Stimulated activated CD4-positive, alpha-beta T cell treated with anti-CD3 and anti-CD28 coated beads, Interleukin-2, amount 100 ng/mL, for 4 hours (primary cell): ENCODE results near the gene CAV1.

Source experiments
- DNase-seq: peaks from one replicate; pipeline ENCODE4 v3.0.0-alpha.2; 2020; ENCODE audit warnings: low read depth

CAV1 gene

GRCh38 chr7:116505278-116505677 lies 19.6 kb upstream of the CAV1 start:
- no peak for DNase-seq

DNA sequence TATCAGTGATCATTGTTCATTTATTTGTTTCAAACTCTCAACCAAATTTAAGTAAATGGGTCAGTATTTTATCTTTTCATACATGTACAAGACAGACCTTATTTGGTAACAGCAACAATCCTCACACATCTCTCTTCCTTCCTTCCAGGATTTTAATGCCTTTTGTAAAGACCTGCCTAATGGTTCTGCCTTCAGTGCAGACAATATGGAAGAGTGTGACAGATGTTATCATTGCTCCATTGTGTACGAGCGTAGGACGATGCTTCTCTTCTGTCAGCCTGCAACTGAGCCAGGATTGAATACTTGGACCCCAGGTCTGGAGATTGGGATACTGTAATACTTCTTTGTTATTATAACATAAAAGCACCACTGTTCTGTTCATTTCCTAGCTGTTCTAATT lies 19.0 kb upstream of the CAV1 start:
- DNase-seq: no peak

DNA sequence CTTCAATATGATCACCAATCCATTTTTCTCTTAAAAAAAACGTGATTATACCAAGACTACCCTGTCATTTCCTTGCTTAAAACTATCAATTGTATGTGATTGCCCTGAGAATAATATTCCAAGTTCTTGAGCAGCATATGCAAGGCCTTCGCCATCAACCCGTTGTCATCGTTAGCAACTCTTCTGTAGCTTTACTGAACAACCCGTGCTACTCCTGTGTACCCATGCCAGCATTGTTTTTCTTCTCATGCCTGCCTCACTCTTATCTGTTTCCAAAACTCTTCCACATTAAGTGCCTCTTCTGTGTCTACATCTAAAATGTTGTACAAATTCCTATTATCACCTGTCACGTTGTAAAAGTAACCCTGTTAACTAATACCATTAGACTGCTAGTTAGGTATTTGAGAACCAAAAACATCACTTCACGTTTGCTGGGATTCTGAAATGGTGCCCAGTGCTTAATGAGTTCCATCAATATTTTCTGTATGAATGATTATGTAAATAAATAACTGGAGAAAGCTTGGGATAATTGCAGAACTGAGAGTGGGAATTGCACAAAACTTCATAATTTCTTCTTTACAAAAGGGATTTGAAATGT lies 14.8 kb upstream of the CAV1 start:
- no peak for DNase-seq

DNA sequence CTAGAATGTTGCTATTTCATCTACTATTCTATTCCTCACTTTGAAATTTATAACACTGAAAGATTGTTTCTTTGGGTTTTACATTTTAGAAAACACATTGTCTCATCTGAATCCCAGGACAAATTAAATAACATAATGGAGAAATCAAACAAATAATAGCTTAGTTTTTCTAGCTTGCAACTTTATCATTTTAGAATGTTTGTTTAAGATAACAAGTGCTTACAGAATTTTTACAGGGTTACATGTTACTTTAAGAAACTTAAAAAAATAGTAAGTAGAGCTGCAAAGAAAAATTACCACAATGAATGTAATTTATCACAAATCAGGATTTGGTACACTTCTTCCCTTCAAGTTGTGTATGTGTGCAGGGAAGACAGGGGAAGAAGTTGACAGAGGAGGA lies 14.0 kb upstream of the CAV1 start:
- DNase-seq: no peak

GRCh38 chr7:116511552-116512519 lies 13.0 kb upstream of the CAV1 start:
- DNase-seq: no peak

GRCh38 chr7:116512520-116513188 lies 12.2 kb upstream of the CAV1 start:
- DNase-seq: no peak

- no peak for DNase-seq
Observed at GRCh38 chr7:116515584-116515983, 9.3 kb upstream of the CAV1 start.

- no peak for DNase-seq
Observed at GRCh38 chr7:116516324-116516723, 8.5 kb upstream of the CAV1 start.

GRCh38 chr7:116517626-116518025 lies 7.2 kb upstream of the CAV1 start:
- DNase-seq: no peak

GRCh38 chr7:116518961-116519360 lies 5.9 kb upstream of the CAV1 start:
- no peak for DNase-seq

- DNase-seq: no peak
Observed at GRCh38 chr7:116521046-116521664, 3.7 kb upstream of the CAV1 start.

GRCh38 chr7:116522247-116522646 lies 2.6 kb upstream of the CAV1 start:
- no peak for DNase-seq

- DNase-seq: no peak
Observed at GRCh38 chr7:116524221-116524608, 621 bp upstream of the CAV1 start.

DNA sequence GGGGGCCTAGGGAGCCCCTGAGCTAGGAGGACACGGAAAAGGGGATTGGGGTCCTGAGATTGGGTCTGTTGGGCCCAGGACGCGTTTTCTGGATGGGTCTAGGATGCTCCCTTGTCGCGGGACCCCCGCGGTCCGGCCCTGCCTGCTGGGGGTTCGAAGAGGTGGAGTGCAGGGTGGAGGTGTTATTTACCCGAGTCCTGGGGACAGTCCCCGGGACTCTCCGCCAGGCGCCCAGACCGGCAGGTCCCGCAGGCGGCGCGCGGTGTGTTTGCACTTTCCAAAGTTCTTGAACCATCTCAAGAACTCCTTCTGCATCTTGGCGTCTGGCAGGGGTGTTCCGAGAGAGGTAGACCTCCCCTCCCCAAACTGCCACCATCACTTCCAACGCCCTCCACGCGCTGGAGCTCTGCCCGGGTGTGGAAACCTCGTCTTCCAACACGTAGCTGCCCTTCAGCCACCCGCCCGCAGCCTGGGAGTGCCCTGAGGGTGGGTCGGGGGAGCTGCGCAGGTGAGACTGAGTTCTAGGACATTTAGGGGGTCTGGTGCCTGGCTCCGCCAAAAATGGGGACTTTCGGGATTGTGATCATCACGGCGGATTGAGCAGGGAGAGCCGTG lies 569 bp downstream of the CAV1 start:
- DNase-seq: no peak

GRCh38 chr7:116525913-116526861 lies 1.4 kb downstream of the CAV1 start:
- peak; percentile 29 for DNase-seq

- DNase-seq: no peak
Observed at GRCh38 chr7:116526897-116527296, 2.1 kb downstream of the CAV1 start.

DNA sequence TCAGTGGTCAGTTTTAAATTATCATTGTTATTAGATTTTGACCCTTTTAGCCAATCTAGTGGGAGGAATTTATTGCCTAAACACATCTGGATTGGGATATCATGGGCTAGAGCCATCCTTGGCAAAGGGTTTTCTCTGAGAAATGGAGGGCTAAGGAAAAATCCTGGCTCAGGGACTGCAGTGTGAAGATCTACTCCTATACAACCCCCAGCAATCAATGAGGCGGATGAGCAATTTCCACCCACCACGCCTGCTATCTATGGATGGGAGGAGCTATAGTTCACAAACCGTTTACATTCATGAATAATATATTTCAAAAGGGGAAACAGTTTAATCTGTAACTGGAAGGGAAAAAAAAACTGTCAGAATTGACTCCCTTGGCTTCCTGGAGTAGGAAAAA lies 2.7 kb downstream of the CAV1 start:
- no peak for DNase-seq

GRCh38 chr7:116528008-116528789 lies 3.4 kb downstream of the CAV1 start:
- no peak for DNase-seq

DNA sequence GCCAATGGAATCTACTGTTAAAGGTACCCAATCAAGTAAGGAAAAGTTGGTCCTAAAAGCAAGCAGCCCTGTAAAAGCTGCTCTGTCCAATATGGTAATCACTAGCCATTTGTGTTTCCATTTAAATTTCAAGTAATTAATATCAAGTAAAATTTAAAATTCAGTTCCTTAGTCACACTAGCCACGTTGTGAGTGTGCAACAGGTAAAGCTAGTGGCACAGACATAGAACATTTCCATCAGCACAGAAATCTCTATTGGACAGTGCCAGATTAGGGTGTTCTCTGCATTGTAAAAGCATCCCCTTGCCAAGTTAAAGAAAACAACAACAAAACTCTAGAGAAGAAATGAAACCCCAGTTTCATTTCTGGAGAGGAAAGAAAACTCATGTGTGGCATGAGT lies 4.4 kb downstream of the CAV1 start:
- no peak for DNase-seq
